Kasumi-1 (cell line): ENCODE results near the gene CASK.
"Not testable (repeated sequence)": the region's sequence is repeated elsewhere in the genome, so short reads cannot be mapped to it uniquely, and the experiment has no call there.

Source experiments
- DNase-seq, 2 experiments: peaks; one replicate each; lab custom pipeline; 2025; lab: John Stamatoyannopoulos, UW

CASK gene

DNA sequence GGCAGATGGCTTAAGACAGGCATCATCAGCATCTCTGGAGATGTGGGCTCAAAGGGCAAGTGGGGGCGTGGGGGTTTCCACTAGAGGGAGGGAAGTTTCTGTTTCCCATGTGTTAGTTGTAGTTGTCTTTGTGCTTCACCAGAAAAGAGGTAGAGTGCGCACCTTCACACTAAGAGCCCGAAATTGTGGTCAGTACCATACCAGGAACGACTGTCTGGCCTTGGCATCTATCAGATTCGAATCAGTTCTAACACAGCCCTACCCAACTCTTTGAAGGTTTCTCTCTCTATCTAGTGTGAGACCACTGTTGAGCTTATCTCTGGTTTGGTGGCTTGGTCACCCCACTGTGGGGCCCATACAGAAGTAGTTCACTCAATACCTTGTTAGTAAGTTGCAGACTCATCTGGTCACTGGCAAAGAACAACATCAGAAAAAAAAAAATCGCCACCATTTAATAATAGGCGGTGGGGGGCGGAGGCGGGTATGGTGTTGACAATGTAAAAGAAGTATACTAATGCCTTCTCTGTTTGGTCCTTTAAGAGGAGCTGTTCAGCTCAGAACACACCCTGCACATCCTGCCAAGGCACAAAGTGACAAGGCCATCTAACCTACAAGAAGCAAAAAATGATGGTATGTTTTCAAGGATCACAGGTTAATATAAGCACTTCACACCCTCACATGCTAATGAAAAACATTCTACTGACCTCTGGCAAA is 405.1 kb downstream of the CASK start:
- no peak for DNase-seq

DNA sequence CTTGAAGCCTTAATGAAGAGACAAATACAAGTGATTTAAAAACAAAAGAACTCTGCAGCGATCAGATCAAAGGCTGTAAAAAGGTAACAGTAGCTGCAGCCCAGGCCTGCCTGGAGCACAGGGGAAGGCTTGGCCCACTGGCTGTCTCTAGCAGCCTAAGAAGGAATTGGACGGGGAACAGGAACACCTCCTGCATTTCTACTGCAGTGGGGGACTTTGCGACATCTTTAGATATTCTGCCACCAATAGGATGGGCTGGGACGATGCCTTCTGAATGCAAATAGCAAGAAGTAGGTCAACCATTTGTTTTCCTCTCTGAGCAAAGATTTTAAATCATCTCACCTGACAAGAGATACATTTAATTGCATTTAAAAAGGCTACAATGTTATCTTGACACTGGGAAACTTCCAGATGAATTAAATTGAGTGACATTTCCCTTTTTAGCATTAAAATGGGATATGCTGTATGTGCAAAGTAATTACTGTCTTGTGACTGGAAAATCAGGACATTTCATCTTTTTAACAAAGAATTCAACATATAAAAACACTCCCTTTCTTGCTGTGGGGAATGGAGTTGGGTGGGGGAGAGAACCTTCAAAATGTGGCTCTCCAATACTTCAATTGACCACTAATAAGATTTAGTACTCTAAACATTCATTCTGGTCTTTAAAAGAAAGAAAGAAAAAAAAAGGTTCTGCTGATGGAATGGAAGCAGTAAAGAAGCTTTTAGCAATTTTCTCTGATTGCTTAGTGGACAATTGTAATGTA is 406.2 kb downstream of the CASK start:
- no peak for DNase-seq

DNA sequence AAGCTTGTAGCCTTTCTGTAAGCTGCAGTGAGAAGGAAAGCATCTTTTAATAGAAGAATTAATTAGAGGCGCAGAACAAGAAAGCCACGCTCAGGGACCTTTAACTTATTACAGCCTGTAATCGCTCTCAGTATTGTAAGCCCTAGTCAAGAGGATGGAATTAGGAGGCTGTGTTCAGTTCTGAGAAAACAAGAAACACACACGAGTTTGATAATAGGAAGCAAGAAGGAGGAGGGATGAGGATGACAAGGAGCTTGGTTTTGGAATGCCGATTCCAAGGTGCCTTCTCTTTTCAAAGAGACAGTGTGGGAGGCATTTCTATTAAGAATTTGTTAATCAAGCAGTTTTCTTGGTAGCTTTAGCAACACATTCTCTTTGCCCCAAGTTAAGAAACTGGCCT is 406.9 kb downstream of the CASK start:
- DNase-seq: no peak

DNA sequence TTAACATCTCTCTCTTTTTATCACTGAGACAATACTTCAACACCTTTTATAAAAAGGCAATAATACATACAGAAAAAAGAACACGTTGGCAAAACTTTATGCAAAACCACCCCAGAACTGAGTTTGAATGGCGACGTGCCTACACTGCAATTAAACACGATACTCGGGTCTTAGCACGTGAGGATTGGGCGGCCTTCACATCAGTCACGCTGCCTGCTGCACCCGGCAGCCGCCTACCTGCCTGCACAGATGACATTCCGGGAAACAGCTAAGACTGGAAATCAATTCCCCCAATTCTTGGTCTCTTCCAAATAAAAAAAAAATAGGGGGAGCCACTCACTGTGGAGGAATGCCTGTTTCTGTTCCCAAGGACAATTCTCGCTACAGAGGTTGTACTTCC is 408.0 kb downstream of the CASK start:
- DNase-seq: no peak

DNA sequence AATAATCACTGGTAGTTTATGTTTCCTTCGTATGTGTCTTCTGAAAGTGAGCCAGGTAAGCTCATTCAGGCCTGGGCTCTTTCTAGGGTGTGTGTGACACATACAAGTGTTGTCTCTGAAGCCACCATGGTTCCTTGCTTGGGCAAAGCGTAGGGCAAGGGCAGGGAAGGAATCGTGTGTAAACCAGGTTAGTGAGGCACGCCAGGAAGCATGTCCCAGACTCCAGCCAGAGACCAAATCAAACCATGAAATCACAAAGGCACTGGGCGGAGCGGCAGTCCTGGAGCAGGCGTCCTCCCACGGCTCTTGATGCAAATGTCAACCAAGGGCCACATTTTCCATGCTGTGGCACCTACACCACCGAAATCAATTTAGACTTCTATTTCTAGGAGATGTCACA is 409.2 kb downstream of the CASK start:
- DNase-seq: no peak

DNA sequence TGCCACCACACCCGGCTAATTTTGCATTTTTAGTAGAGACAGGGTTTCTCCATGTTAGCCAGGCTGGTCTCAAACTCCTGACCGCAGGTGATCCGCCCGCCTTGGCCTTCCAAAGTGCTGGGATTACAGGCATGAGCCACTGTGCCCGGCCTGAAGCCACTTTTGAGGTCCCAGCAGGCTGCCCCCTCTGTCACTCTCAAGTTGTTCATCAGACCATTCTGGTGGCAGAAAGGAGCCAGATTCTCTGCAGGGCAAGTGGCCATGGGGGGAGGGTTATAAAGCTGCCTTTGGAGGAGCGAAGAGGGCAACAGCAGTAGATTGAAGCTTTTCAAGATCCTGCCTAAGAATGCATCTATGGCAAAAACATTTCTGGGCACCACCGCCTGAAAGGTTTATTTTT is 410.5 kb downstream of the CASK start:
- not testable (repeated sequence) for DNase-seq

DNA sequence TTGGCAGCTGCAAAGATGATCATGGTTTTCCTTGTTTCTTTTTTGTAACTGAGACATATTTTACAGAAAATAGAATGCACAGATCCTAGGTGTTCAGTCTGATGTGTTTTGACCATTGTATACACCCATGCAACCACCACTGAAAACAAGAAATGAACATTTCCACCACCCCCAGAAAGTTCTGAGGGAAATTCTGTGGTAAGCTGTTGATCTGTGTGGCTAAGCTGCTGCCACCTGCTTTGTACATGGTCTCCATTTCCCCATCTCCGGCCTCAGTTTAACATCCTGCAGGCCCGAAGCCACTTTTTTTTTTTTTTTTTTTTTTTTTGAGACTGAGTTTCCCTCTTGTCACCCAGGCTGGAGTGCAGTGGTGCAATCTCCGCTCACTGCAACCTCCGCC is 411.0 kb downstream of the CASK start:
- no peak for DNase-seq

DNA sequence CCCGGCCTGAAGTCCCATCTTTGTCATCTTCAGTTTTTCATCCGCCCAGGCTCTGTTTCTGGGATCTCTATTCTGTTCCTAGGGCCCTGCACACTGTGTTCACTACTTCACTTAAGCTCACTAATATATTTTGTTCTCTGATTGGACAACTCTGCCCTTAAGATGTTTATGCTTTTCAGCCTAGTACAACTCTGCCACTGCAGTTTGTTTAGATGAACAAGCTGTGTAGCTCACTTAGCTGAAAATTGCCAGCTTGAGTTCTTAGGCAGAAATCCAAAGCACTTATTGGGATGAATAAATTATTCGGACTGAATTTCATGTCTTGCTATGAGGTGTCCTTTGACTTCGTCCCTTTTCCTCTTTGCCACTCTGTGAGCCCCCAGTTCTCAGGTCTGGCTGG is 415.4 kb downstream of the CASK start:
- DNase-seq: no peak

DNA sequence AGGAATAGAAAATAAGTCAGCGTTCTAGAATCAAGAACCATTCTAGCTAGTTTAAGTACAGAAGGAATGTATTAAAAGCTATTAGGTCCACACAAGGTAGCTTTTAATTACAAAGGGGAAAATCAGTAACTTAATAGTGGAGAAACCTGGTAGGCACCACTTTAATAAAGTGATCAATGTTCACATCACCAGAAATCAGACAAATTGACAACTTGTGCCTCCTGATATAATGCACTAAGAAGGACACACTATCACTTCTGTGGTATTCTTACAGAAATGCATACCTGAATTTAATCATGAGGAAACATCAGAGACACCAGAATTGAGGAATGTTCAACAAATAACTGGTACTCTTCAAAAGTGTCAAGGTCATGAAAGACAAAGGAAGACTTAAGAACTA is 421.4 kb downstream of the CASK start:
- DNase-seq: no peak

DNA sequence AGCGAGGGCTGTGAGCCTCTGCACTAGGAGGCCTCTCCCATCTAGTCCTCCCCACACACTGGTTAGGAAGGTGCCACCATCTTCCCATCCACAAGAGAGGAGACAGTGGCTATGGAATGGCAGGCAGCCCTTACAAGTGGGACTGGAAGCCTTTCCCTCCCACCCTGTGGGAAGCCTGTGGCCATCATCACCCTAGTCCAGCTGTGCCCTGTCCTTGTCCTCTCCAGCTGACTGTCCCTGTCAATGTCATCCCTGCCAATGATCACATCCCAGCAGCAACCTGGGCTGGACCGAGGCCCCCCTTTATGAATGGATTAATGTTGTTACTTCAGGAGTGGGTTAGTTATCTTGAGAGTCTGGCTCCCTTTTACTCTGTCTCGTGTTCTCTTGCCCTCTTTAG is 423.4 kb downstream of the CASK start:
- no peak for DNase-seq

DNA sequence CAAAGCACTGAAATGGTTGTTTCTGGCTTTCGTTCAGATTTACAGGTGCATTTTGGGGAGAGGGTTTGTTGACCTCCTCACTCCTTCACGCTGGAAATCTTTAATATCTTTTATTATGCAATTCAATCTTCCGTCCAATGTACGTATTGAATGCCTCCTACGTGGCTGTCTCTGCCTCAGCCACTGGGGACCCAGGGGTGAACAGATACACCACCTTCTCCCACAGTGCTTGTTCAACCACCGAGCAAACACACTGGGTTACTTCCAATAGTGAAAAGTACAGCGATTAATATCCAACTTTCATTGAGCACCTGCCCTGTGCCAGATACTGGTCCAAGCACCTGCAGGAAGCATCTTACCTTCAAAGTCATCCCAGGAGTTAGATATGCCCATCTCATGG is 424.2 kb downstream of the CASK start:
- no peak for DNase-seq

DNA sequence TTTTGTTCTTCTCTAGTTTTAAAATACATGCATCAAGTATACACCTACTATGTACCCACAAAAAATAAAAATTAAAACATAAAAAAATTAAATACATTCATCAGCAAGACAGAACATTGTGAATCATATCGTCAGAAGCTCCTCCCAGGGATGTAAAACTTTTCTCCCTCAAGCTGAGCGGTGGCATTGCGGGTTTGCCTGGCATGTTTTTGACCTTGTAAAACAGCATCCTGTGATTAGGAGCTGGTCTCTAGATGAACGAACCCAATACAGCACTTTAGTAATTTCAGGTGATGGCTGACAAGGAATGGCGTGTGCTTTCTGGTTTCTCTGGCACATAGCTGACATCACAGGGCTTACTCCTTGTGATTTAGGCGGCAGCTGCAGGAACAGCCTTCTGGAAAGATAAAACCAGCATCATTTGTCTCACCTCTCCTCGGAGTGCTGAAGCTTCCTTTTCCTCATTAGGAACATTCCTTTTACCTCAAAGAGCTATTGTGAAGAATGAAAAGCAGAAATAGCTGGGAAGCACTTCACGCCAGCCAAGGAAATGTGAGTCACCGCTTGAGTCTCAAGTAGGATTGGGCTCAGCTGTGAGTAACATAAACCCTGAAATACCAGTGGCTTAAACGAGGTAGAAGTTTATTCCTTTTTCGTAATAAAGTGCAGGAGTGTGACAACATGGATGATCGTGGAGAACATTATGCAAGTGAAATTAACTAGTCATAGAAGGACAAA is 431.9 kb downstream of the CASK start:
- peak; percentile 25 to 28 for DNase-seq

DNA sequence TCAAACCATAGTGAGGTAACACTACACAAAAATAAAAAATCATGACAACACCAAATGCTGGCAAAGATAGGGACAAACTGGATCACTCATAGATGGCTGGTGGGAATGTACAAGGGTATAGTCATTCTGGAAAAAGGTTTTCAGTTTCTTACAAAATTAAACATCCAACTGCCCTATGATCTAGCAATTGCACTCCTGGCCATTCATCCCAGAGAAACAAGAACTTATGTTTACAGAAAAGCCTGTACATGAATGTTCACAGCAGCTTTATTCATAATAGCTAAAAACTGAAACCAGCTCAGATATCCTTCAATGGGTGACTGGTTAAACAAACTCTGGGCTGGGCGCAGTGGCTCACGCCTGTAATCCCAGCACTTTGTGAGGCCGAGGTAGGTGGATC is 432.9 kb downstream of the CASK start:
- no peak for DNase-seq

DNA sequence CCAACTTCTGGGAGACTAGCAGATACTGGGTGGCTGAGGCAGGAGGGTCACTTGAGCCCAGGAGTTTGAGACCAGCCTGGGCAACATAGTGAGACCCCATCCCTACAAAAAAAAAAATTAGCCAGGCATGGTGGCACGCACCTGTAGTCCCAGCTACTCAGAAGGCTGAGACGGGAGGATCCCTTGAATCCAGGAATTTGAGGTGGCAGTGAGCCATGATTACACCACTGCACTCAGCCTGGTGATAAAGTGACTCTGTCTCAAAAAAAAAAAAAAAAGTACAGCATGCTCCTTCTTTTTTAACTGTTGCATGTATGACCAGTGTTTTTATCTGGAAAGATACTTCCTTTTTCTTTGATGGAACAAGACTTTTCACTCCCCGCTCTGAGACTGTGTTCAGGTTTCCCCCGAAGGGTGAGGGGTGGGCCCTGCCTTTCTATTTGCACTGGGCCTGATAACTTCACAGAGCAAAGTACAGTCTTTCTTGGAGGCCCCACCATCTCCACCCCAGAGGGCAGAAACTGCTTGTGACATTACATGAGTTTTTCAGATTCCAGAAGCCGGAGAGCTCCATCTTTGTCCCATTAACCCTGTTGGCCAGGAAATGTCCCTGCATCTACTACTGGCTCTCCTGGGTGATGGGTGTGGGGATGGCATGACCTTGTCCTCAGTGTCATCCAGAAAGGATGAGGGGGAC is 441.1 kb downstream of the CASK start:
- DNase-seq: no peak

DNA sequence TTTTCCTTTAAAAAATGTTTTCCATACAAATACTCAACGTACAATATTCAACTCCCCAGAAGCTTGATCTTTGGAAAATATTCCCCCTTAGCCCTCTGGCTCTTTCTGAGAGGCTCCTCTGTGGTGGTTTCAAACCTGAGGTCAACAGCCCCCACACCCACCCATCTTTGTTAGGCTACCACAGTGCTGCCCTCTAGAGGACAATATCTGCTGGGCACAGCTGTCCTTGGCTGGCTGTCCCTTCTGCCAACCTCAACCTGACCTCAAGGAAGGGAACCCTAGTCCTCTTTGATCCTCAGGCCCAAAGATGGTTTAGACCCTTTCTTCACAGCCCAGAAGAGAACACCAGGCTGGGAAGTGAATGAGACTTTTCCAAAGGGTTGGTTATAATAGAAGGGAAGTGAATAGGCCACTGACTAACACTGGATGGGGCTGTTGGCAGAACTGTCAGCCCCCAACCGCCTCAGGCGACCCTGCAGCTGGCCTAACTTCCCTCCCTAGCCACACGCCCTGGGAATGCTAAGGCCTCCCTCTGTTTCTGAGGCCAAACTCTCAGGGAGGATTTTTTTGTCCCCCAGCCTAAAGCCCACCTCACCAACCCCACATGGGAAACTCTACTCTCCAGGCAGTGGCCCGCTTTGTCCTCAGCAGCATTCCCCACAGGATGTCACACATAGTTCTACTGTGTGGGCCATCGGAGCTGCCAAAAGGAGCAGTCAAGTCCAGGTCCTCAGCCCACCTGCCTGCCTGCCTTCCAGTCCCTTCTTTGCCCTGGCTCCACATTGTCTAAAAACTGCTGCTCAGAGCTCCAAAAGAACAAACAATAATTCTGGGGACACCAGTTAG is 441.9 kb downstream of the CASK start:
- DNase-seq: no peak

DNA sequence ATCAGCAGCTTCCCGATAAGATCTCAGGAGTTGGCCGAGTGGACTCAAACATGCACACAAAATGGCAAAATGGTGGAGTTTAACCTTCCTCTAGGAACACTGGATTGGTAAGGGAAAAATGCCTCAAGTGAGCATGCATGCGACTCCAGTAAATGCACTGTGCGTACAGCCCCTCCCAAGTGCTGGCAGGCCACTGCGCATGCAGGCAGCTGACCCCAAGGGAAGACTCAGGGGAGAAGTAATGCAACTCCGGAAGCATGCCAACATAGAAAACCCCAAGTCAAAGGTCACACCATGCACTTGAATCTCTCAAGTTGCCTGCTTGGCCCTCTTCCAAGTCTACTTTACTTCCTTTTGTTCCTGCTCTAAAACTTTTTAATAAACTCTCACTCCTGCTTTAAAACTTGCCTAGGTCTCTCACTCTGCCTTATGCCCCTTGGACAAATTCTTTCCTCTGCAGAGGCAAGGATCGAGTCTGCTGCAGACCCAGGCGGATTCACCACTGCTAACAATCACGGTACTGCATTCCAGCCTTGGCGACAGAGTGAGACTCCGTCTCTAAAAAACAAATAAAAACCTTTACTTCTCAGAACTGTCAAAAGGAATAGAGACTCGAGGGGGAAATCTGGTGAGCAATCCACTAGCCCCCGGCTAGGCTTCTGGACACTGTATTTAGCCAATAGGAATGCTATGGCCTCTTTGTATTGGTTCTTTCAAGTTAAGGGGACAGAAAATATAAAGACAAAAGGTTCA is 442.7 kb downstream of the CASK start:
- DNase-seq: no peak

DNA sequence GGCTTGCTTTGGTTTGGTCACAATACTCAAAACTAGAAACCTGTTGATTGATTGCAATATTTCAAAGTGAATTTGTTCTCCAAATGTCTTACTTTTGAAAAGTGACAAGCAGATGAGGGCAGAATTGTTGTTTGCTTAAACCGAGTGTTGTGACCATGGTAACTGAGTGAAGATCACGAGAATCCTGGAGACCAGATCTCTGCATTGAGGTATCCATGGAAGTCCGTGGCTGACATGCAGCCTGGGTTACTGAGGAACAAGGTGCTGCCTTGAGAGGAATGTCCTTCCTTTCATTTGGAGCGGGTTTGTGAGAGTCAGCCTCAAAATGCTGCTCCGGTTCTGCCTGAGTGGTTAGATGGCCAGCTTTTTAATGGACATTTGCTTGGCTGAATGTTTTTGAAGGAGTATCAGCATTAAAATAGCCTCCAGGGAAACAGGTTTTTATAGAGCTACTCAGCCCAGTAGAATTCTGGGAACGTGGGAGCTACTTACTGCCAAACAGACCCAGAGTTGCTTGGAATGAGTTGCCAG is 444.9 kb downstream of the CASK start:
- DNase-seq: no peak

DNA sequence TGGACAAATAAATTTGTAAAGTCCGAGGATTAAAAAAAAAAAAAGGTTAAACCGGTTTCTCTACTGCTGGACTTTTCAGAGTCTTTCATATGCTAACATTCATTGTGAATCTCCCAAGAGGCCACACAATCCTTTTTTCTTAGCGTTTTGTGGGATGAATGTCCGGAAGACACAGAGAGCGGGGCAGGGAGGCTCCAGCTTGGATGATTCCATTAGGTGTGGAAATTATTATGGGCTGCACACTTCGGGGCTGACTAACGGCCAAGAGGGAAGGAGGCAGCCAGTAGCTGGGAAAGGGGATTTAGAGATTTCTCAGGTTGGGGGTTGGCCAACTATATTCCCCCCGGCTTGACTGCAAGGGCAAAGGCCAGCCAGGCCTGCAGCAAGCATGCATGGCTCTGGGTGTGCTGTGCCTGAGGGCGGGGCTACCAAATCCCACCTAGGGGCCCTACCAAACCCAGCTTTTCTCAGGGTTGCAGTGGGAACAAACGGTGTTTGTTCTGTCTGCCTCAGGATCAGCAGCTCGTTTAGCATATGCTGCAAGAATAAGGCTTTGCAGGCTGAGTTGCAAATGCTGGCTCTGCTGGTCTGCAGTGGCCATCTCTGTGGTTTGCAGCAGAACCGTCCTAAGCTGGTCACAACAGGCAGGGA is 447.6 kb downstream of the CASK start:
- no peak for DNase-seq

DNA sequence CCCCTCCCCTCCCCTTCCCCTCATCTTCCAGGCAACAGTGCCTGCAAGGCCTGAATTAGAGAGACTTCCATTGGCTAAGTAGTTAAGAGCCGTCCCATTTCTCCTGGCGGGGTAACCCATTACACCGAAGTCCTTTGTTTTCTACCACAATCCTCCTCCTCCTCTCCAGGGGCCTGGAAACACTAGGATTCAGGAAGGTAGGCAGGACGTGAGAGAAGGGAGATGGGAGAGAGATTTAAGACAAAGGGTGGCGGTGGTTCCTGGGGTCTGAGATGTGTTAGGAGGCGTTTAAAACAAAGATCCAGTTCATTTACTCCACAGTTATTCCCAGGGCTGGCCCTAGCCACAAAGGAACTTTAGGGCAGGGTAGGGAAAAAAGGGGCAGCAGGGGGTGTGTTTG is 448.2 kb downstream of the CASK start:
- DNase-seq: no peak

DNA sequence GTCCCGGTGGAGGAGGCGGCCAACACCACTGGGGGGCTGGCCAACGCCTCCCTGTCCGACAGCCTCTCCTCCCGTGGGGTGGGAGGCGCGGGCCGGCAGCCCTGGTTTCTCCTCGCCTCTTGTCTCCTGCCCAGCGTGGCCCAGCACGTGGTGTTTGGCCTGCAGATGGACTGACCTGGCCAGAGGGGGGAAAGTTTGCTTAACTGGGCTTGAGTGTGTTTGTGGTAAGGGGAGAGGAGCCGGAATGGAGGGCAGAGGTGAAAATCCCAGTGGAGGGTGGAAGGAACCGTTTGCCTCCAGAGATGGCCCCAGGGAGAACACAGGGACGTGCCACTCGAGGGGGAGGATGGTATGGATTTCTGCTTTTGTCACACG is 448.6 kb downstream of the CASK start:
- DNase-seq: no peak
